Fibroblast of villous mesenchyme (primary cell): ENCODE data around the gene NFASC. TPM values are rescaled to one million over a fixed set of nuclear protein-coding genes. Genes with fewer than 3 reads are reported as not detected.

Experiments
- DNase-seq: peaks from one replicate; pipeline ENCODE4 v3.0.0-alpha.2; 2010; ENCODE audit warnings: low read depth
- H3K4me3 ChIP-seq: 2 replicates; pipeline ENCODE4 v1.5.1; 2011; ENCODE audit warnings: low read depth, mild to moderate bottlenecking, low read length
- CTCF ChIP-seq: IDR thresholded peaks from 2 replicates; pipeline ENCODE4 v1.5.1; 2012; ENCODE audit warnings: low read depth, mild to moderate bottlenecking, low read length; ENCODE audit not compliant: insufficient read depth
- total RNA-seq: library from RNA; depleted of rRNA; stranded (reverse); fragments of >200 nt; gene quantifications from 2 replicates; pipeline ENCODE4 v1.2.3, GENCODE V29; 2012

Gene NFASC
- total RNA-seq, 1 donor = 1.7 TPM

GRCh38 chr1:205001162-205001561 lies 130.5 kb downstream of the NFASC start:
- H3K4me3 ChIP-seq = no peak overlapping the region
- TF ChIP-seq CTCF = no peak
- DNase-seq = no peak

DNA sequence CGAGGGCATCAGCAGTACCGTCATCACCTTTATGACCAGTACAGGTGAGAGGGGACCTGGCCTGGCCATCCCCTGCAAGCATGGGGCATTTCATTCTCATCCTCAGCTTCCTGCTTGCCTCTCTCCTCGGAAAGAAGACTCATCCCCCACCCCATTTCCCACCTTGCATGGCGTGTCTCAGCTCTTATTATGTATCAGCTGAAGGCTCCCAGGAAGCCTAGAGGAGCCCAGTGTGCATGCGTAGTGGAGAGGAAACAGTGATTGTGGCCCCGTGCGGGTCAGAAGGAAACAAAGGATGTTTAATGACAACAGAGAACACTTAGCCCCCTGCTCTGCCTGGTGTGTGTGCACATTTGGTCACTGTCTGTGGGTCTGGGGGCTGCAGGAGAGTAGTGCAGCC lies 132.0 kb downstream of the NFASC start:
- no peak for DNase-seq
- no peak for TF ChIP-seq CTCF
- H3K4me3 ChIP-seq = no peak overlapping the region

DNA sequence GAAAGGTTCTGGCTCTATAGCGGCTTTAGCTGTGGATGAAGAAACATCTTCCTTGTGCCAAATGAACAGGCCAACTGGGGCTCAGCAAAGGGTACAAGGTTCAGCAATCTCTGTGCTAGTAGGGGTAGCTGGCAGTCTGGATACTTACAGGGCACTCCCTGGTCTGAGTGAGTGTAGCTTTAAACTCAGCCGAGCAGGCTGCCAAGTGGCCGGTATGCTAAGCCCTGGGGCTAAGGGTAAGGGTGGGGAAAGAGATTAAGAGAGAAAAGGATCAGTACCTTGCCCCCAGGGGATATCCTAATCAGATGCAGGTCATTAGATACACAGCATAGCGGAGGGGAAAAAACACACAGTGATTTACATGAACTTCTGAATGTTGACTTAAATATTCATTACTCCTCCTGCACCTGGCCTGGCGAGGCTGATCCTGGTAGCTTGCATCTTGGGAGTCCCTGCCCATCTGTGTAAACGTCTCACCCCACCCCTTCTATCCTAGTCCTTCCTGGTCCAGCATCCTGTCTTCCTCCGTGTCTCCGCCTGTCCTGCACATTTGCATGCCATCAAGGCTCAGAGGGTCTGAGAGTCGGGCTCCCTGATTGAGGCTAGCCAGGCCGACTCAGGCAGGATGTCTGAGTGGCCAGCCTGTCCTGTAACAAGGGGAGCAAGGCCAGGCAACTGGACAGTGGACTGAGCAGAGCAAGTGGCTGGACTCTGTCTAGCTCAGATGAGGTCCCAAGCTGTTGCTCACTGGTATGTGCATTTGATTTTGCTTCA lies 132.9 kb downstream of the NFASC start:
- DNase-seq = no peak
- no peak for TF ChIP-seq CTCF
- H3K4me3 ChIP-seq = no peak overlapping the region

DNA sequence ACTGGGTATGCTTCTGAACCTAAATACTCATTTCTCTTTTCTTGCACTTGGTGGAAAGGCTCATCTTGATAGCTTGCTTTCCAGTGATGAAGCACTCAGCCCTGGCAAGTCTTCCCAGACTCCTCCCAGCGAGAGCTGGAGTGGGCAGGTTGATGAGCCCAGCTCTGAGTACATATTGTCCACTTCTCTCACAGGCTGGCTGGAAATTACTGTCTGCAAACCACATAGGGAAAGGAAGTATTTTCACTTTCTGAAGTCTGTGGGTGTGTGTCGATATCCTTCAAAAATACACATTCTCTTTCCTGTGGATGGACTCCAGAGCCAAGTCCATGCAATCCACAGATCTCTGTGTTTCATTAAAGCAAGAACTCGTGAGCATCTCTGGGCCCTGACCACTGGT lies 133.7 kb downstream of the NFASC start:
- H3K4me3 ChIP-seq = no peak overlapping the region
- no peak for DNase-seq
- no peak for TF ChIP-seq CTCF

DNA sequence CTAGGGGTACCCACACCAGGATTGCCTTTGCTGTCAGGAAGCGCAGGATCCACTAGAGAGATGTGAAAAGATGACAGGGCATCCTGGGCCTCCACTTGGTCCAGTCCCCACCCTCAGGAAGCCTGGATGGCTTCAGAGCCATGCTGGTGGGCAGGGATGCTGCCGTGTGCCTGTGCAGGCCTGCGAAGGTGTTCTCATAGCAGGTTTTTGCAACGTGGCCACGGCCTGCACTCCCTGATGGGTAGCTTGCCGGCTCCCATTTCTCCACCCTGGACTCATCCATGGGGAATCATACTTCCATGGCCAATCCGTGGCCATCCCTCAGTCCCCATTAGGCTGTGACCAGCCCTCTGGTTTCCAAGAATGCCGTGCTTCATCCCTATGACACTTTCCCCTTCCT lies 138.2 kb downstream of the NFASC start:
- H3K4me3 ChIP-seq = no peak overlapping the region
- no peak for TF ChIP-seq CTCF
- no peak for DNase-seq

GRCh38 chr1:205009670-205010069 lies 139.0 kb downstream of the NFASC start:
- DNase-seq = no peak
- no peak overlapping the region for H3K4me3 ChIP-seq
- TF ChIP-seq CTCF = no peak
